AG10803 (cell line): ENCODE measurements around the gene BMP8A.
"Not testable (repeated sequence)": the region's sequence is repeated elsewhere in the genome, so short reads cannot be mapped to it uniquely, and the experiment has no call there.

Source experiments
- DNase-seq: peaks from one replicate; pipeline ENCODE4 v3.0.0; 2010; ENCODE audit warnings: low read depth
- H3K4me3 ChIP-seq: 2 replicates; pipeline ENCODE4 v1.5.1; 2011; ENCODE audit warnings: mild to moderate bottlenecking, low read length, control low read depth
- CTCF ChIP-seq: conservative IDR thresholded peaks from 2 replicates; pipeline ENCODE4 v1.5.1; 2011; ENCODE audit warnings: mild to moderate bottlenecking, low read length, control low read depth, inconsistent platforms

The BMP8A gene

GRCh38 chr1:39490596-39491145, 765 bp upstream of the BMP8A start:
- no peak for TF ChIP-seq CTCF
- H3K4me3 ChIP-seq: no peak overlapping the region
- no peak for DNase-seq

- H3K4me3 ChIP-seq, DNase-seq: not testable (repeated sequence)
Measured at GRCh38 chr1:39492118-39493042, 944 bp downstream of the BMP8A start.

GRCh38 chr1:39493043-39493810, 1.8 kb downstream of the BMP8A start:
- not testable (repeated sequence) for H3K4me3 ChIP-seq, DNase-seq

- no peak overlapping the region for H3K4me3 ChIP-seq
- TF ChIP-seq CTCF: no peak
- no peak for DNase-seq
Measured at GRCh38 chr1:39494671-39495410, 3.4 kb downstream of the BMP8A start.

- DNase-seq, H3K4me3 ChIP-seq: not testable (repeated sequence)
Measured at GRCh38 chr1:39496520-39496919, 5.1 kb downstream of the BMP8A start.

GRCh38 chr1:39497585-39497984, 6.1 kb downstream of the BMP8A start:
- TF ChIP-seq CTCF: no peak
- no peak overlapping the region for H3K4me3 ChIP-seq
- no peak for DNase-seq

- not testable (repeated sequence) for H3K4me3 ChIP-seq, DNase-seq
Measured at GRCh38 chr1:39498096-39498710, 6.8 kb downstream of the BMP8A start.

- not testable (repeated sequence) for DNase-seq, H3K4me3 ChIP-seq
Measured at GRCh38 chr1:39498821-39499220, 7.4 kb downstream of the BMP8A start.

- H3K4me3 ChIP-seq: no peak overlapping the region
- no peak for TF ChIP-seq CTCF
- DNase-seq: no peak
Measured at GRCh38 chr1:39499668-39500067, 8.2 kb downstream of the BMP8A start.
